T-helper 1 cell treated with Interleukin-12 subunit alpha and Interleukin-12 subunit beta and Interleukin-4 antibody, amounts not matched to agents 30 μg/mL and 1 μg/mL, for 36 hours (primary cell): Measurements from ENCODE around the gene AP5Z1.

ENCODE experiments used
- H3K27ac Mint-ChIP-seq: one replicate; pipeline ENCODE4 v1.8.0; 2021; ENCODE audit warnings: mild to moderate bottlenecking, mixed read lengths
- H3K27me3 Mint-ChIP-seq: one replicate; pipeline ENCODE4 v1.8.0; 2021; ENCODE audit warnings: low read depth, mixed read lengths
- H3K36me3 Mint-ChIP-seq: one replicate; pipeline ENCODE4 v1.8.0; 2021; ENCODE audit warnings: low read depth, mixed read lengths
- H3K4me1 Mint-ChIP-seq: one replicate; pipeline ENCODE4 v1.8.0; 2021; ENCODE audit warnings: low read depth, mixed read lengths
- H3K4me3 Mint-ChIP-seq: one replicate; pipeline ENCODE4 v1.8.0; 2021; ENCODE audit warnings: mild to moderate bottlenecking, moderate library complexity, mixed read lengths
- H3K9me3 Mint-ChIP-seq: one replicate; pipeline ENCODE4 v1.8.0; 2021; ENCODE audit warnings: mixed read lengths

The AP5Z1 gene

GRCh38 chr7:4819560-4820404 is 44.4 kb downstream of the AP5Z1 start:
- Mint-ChIP-seq H3K36me3 (no peaks in the 10 kb centered on the region), H3K4me3 (no peak overlapping the region), H3K4me1 (peaks cover under 1% of the 10 kb centered on the region), H3K27me3 (no peaks in the 10 kb centered on the region), H3K27ac (no peak overlapping the region), H3K9me3 (no peaks in the 10 kb centered on the region)

GRCh38 chr7:4820405-4820966 is 45.1 kb downstream of the AP5Z1 start:
- H3K27me3 Mint-ChIP-seq, result no peaks in the 10 kb centered on the region
- H3K4me3 Mint-ChIP-seq, result no peak overlapping the region
- no peaks in the 10 kb centered on the region for H3K4me1 Mint-ChIP-seq
- H3K36me3 Mint-ChIP-seq, result no peaks in the 10 kb centered on the region
- no peak overlapping the region for H3K27ac Mint-ChIP-seq
- no peaks in the 10 kb centered on the region for H3K9me3 Mint-ChIP-seq

GRCh38 chr7:4820967-4821471 is 45.6 kb downstream of the AP5Z1 start:
- Mint-ChIP-seq H3K4me3 (no peak overlapping the region), H3K36me3 (no peaks in the 10 kb centered on the region), H3K9me3 (no peaks in the 10 kb centered on the region), H3K4me1 (no peaks in the 10 kb centered on the region), H3K27ac (no peak overlapping the region), H3K27me3 (no peaks in the 10 kb centered on the region)

- H3K36me3 Mint-ChIP-seq, result no peaks in the 10 kb centered on the region
- no peaks in the 10 kb centered on the region for H3K4me1 Mint-ChIP-seq
- no peak overlapping the region for H3K4me3 Mint-ChIP-seq
- no peaks in the 10 kb centered on the region for H3K9me3 Mint-ChIP-seq
- no peak overlapping the region for H3K27ac Mint-ChIP-seq
- no peaks in the 10 kb centered on the region for H3K27me3 Mint-ChIP-seq
Observed at GRCh38 chr7:4822677-4823076, 47.3 kb downstream of the AP5Z1 start.

GRCh38 chr7:4823441-4824119 is 48.2 kb downstream of the AP5Z1 start:
- H3K9me3 Mint-ChIP-seq, result no peaks in the 10 kb centered on the region
- no peaks in the 10 kb centered on the region for H3K4me1 Mint-ChIP-seq
- H3K36me3 Mint-ChIP-seq, result no peaks in the 10 kb centered on the region
- no peak overlapping the region for H3K4me3 Mint-ChIP-seq
- no peaks in the 10 kb centered on the region for H3K27me3 Mint-ChIP-seq
- H3K27ac Mint-ChIP-seq, result no peak overlapping the region

- no peak overlapping the region for H3K4me3 Mint-ChIP-seq
- no peak overlapping the region for H3K27ac Mint-ChIP-seq
- H3K36me3 Mint-ChIP-seq, result no peaks in the 10 kb centered on the region
- no peaks in the 10 kb centered on the region for H3K27me3 Mint-ChIP-seq
- H3K9me3 Mint-ChIP-seq, result no peaks in the 10 kb centered on the region
- no peaks in the 10 kb centered on the region for H3K4me1 Mint-ChIP-seq
Observed at GRCh38 chr7:4824120-4824775, 48.8 kb downstream of the AP5Z1 start.

- Mint-ChIP-seq H3K4me1 (peaks cover under 1% of the 10 kb centered on the region), H3K27ac (no peak overlapping the region), H3K4me3 (no peak overlapping the region), H3K36me3 (no peaks in the 10 kb centered on the region), H3K27me3 (no peaks in the 10 kb centered on the region), H3K9me3 (no peaks in the 10 kb centered on the region)
Observed at GRCh38 chr7:4825081-4825480, 49.7 kb downstream of the AP5Z1 start.

GRCh38 chr7:4828720-4829383 is 53.4 kb downstream of the AP5Z1 start:
- Mint-ChIP-seq H3K27me3 (no peaks in the 10 kb centered on the region), H3K36me3 (no peaks in the 10 kb centered on the region), H3K9me3 (no peaks in the 10 kb centered on the region), H3K4me1 (peaks cover 3% of the 10 kb centered on the region), H3K4me3 (no peak overlapping the region), H3K27ac (no peak overlapping the region)

GRCh38 chr7:4830176-4830575 is 54.8 kb downstream of the AP5Z1 start:
- Mint-ChIP-seq H3K9me3 (no peaks in the 10 kb centered on the region), H3K27me3 (no peaks in the 10 kb centered on the region), H3K4me1 (peaks cover 3% of the 10 kb centered on the region), H3K27ac (no peak overlapping the region), H3K36me3 (no peaks in the 10 kb centered on the region), H3K4me3 (no peak overlapping the region)

GRCh38 chr7:4831723-4832495 is 56.5 kb downstream of the AP5Z1 start:
- H3K27ac Mint-ChIP-seq, result no peak overlapping the region
- H3K9me3 Mint-ChIP-seq, result no peaks in the 10 kb centered on the region
- no peaks in the 10 kb centered on the region for H3K36me3 Mint-ChIP-seq
- peaks cover 3% of the 10 kb centered on the region for H3K4me1 Mint-ChIP-seq
- no peaks in the 10 kb centered on the region for H3K27me3 Mint-ChIP-seq
- H3K4me3 Mint-ChIP-seq, result no peak overlapping the region

GRCh38 chr7:4832711-4833110 is 57.3 kb downstream of the AP5Z1 start:
- peaks cover 3% of the 10 kb centered on the region for H3K4me1 Mint-ChIP-seq
- no peaks in the 10 kb centered on the region for H3K9me3 Mint-ChIP-seq
- no peaks in the 10 kb centered on the region for H3K27me3 Mint-ChIP-seq
- no peak overlapping the region for H3K27ac Mint-ChIP-seq
- H3K36me3 Mint-ChIP-seq, result no peaks in the 10 kb centered on the region
- no peak overlapping the region for H3K4me3 Mint-ChIP-seq

GRCh38 chr7:4833176-4833575 is 57.8 kb downstream of the AP5Z1 start:
- Mint-ChIP-seq H3K27me3 (no peaks in the 10 kb centered on the region), H3K27ac (no peak overlapping the region), H3K4me1 (peaks cover 3% of the 10 kb centered on the region), H3K4me3 (no peak overlapping the region), H3K9me3 (no peaks in the 10 kb centered on the region), H3K36me3 (no peaks in the 10 kb centered on the region)

- Mint-ChIP-seq H3K36me3 (no peaks in the 10 kb centered on the region), H3K4me1 (peaks cover 3% of the 10 kb centered on the region), H3K4me3 (no peak overlapping the region), H3K9me3 (no peaks in the 10 kb centered on the region), H3K27me3 (no peaks in the 10 kb centered on the region), H3K27ac (no peak overlapping the region)
Observed at GRCh38 chr7:4833691-4834600, 58.5 kb downstream of the AP5Z1 start.
